Vagina (tissue), 2 donors: Measurements from ENCODE around the gene PRKAG3.

Source experiments
- POLR2A ChIP-seq, 2 donors: fragments of 450-650 bp; IDR thresholded peaks; one replicate each; pipeline ENCODE4 v1.6.1; 2017; ENCODE audit warnings: antibody characterized with exemption in 2 of 2, mild to moderate bottlenecking in 2 of 2, moderate library complexity in 2 of 2
- TF ChIP-seq, protein P1 (sequence below), 3 experiments: fragments of 450-650 bp in 2 of 3; fragments of 200-600 bp in 1 of 3; sonication (generic) in 1 of 3; IDR thresholded peaks; one replicate each; pipeline ENCODE4 v1.5.1; 2017 to 2019; ENCODE audit warnings: antibody characterized with exemption in 3 of 3, mild to moderate bottlenecking in 2 of 3, moderate library complexity in 2 of 3

DNA sequence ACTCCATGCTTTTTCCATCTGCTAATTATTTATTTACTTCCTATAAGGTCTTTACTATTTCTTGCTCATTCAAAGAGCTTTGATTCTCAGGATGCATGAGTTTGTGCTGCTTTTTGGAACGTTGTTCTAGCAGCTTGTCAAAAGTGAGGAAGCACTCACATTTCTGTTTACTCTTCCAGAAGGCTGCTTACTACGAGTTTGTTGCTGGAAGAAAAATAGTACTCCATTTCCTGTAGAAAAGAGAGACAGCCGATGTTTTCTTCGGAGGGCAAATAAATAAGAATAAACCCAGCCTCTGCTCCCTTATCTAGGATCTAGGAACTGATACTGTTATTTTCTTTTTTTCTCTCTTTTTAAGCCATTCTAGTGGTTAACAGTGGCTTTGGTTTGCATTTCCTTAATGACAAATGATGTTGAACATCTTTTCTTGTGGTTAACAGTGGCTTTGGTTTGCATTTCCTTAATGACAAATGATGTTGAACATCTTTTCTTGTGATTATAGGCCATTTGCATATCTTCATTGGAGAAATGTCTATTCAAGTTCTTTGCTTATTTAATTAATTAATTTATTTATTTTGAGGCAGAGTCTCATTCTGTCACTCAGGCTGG, 29.1 kb downstream of the PRKAG3 start:
- TF ChIP-seq, protein P1, sequence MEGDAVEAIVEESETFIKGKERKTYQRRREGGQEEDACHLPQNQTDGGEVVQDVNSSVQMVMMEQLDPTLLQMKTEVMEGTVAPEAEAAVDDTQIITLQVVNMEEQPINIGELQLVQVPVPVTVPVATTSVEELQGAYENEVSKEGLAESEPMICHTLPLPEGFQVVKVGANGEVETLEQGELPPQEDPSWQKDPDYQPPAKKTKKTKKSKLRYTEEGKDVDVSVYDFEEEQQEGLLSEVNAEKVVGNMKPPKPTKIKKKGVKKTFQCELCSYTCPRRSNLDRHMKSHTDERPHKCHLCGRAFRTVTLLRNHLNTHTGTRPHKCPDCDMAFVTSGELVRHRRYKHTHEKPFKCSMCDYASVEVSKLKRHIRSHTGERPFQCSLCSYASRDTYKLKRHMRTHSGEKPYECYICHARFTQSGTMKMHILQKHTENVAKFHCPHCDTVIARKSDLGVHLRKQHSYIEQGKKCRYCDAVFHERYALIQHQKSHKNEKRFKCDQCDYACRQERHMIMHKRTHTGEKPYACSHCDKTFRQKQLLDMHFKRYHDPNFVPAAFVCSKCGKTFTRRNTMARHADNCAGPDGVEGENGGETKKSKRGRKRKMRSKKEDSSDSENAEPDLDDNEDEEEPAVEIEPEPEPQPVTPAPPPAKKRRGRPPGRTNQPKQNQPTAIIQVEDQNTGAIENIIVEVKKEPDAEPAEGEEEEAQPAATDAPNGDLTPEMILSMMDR (IDR thresholded peaks at IDR 0.05) = no peak
- no peak for TF ChIP-seq POLR2A (IDR thresholded peaks at IDR 0.05)
